PFSK-1 (cell line): ENCODE measurements around the gene GPR32.

Experiments
- FOXP2 ChIP-seq: optimal IDR thresholded peaks from 2 replicates; pipeline ENCODE3; 2011; ENCODE audit warnings: borderline replicate concordance, control low read depth, inconsistent platforms; ENCODE audit not compliant: insufficient read depth; ENCODE audit errors: extremely low read length, extremely low read depth
- POLR2AphosphoS5 ChIP-seq: IDR thresholded peaks from 2 replicates; pipeline ENCODE4 v1.6.1; 2012; ENCODE audit warnings: low read depth, mild to moderate bottlenecking, control low read depth, low read length, moderate library complexity
- REST ChIP-seq, 2 experiments: IDR thresholded peaks; 2 replicates each; pipeline versions ENCODE4 v1.6.1 to v1.8.0; 2011 to 2012; ENCODE audit warnings: low read depth in 2 of 2, low read length in 2 of 2, control low read depth in 1 of 2, inconsistent platforms in 1 of 2, mild to moderate bottlenecking in 1 of 2, moderate library complexity in 1 of 2; ENCODE audit not compliant: insufficient read depth in 1 of 2
- SIN3A ChIP-seq: IDR thresholded peaks from 2 replicates; pipeline ENCODE4 v1.6.1; 2012; ENCODE audit warnings: mild to moderate bottlenecking, low read length, moderate library complexity, borderline replicate concordance; ENCODE audit not compliant: insufficient read depth
- TAF1 ChIP-seq: IDR thresholded peaks from 2 replicates; pipeline ENCODE4 v1.6.1; 2012; ENCODE audit warnings: low read length, control low read depth, borderline replicate concordance; ENCODE audit not compliant: insufficient read depth

The GPR32 gene

DNA sequence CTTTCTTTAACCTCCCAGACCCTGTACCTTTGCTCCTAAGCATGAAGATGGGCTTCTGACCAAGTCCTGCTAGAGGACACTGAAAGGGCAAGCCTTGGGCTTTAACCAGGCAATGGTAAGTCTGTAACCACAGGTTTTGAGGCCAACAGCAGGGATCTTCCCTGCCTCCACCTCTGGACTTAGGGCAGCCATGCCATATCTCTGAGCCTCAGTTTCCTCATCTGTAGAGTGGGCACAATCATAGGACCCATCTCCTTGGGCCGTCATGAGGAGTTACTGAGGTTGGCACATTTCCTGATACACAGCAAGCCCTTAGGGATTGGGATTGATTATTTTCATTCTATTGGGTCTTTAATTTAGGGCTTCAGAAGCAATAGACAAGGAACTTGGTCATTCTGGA, 38.6 kb downstream of the GPR32 start:
- TF ChIP-seq FOXP2 (no peak), SIN3A (no peak)

DNA sequence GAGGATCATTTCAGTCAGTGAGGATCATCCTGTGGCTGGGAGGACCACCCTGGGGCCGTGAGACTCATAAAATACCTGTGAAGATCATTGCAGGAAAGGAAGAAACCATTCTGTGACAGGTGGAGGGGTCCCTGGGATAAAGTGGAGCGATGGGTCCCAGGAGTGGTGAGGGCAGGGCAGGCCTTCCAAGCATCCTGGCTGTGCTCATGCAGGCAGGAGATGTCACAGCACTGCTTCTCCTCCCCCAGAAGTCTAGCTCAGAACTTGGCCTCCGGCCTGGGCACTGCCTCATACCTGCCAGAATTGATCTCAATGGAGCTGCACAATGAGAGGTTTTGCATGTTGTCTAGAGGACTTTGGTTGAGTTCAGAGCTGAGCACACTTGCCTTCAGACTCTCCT, 42.2 kb downstream of the GPR32 start:
- no peak for TF ChIP-seq TAF1
- no peak for TF ChIP-seq FOXP2
- no peak for TF ChIP-seq POLR2AphosphoS5
- TF ChIP-seq REST (IDR thresholded peaks at IDR 0.05; ENCODE audit: insufficient read depth in 1 of 2, low read depth in 2 of 2, low read length in 2 of 2): no peak
- TF ChIP-seq SIN3A: no peak

GRCh38 chr19:50814883-50815282, 44.6 kb downstream of the GPR32 start:
- TF ChIP-seq REST (IDR thresholded peaks at IDR 0.05; ENCODE audit: insufficient read depth in 1 of 2, low read depth in 2 of 2, low read length in 2 of 2) (no peak), POLR2AphosphoS5 (no peak), FOXP2 (no peak), SIN3A (no peak), TAF1 (no peak)

- no peak for TF ChIP-seq REST (IDR thresholded peaks at IDR 0.05; ENCODE audit: insufficient read depth in 1 of 2, low read depth in 2 of 2, low read length in 2 of 2)
- no peak for TF ChIP-seq SIN3A
- TF ChIP-seq POLR2AphosphoS5: no peak
- TF ChIP-seq TAF1: no peak
- no peak for TF ChIP-seq FOXP2
Measured at GRCh38 chr19:50815439-50815838, 45.2 kb downstream of the GPR32 start.

GRCh38 chr19:50817941-50818858, 47.9 kb downstream of the GPR32 start:
- no peak for TF ChIP-seq SIN3A
- TF ChIP-seq FOXP2: no peak

DNA sequence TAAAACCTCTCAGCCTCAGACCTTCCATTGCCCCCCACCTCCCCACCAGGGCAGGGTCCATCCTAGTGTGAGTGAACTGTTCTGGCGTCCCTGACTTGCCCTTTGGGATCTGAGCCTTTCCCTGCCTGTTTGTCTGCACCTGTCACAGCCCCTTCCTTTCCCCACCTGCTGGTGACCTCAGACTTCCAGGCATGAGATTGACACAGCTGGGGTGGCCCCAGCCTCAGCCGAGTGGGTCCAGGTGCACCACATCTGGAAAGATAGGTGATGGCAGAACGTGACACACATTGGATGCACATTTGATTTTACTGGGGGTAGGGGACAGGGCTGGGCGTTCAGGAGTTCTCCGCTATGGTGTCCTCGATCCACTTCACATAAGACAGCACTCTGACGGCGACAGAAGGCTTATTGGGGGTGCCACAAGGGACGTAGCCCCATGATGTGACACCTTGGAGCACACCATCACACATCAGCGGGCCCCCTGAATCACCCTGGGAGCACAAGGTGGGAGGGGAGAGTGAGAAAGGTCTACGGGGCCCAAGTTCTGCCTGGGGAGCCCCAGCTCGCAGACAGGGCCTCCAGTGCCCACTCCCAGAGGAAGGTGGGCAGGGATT, 48.7 kb downstream of the GPR32 start:
- TF ChIP-seq REST (IDR thresholded peaks at IDR 0.05; ENCODE audit: insufficient read depth in 1 of 2, low read depth in 2 of 2, low read length in 2 of 2) (no peak), TAF1 (no peak), POLR2AphosphoS5 (no peak), SIN3A (no peak), FOXP2 (no peak)
